NCI-H524 (cell line): ENCODE results near the gene CUL7.
"Not testable (repeated sequence)": the region's sequence is repeated elsewhere in the genome, so short reads cannot be mapped to it uniquely, and the experiment has no call there.

ENCODE experiments used
- DNase-seq, 2 experiments: peaks; one replicate each; lab custom pipeline; 2025; lab: John Stamatoyannopoulos, UW

Gene CUL7

DNA sequence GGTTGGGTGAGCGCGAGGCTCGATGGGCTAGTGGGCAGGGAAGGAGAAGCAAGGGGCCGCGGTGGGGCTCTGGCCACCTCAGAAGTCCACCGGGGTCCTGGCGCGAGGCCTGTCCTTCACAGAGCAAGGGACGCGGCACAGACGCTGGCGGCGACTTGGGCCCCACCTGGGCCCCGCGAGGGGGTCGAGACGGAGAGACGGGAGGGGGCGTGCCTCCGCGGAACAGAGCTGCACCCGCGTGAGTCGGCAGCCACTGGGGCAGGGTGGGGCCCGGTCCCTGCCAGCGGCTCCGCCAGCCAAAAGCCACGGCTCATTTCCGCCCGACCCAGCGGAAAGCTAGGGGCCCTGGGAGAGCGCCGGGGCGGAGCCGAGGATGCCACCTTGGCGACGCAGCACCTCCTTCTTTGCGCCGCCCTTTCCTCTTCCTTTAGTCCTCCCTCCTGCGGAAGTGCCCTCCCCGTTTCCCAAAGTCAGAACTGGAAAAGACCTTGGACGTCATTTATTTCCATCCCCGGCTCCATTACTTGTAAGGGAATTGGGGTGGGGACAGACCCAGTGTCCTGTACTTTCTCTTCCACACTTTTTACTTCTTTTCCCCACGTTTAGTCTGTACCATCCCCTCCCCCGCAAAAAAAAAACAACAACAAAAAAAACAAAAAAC is at the start of gene CUL7:
CUL7 (minus strand) TSS at position 307 of the 661 bp plus-strand sequence. CDS start 1,063 bp downstream, outside the sequence.
- peak; percentile 78 to 90 for DNase-seq

- no peak for DNase-seq
Observed at GRCh38 chr6:43101497-43101896, 47.8 kb upstream of the CUL7 start.

- no peak for DNase-seq
Observed at GRCh38 chr6:43097502-43097901, 43.9 kb upstream of the CUL7 start.

DNA sequence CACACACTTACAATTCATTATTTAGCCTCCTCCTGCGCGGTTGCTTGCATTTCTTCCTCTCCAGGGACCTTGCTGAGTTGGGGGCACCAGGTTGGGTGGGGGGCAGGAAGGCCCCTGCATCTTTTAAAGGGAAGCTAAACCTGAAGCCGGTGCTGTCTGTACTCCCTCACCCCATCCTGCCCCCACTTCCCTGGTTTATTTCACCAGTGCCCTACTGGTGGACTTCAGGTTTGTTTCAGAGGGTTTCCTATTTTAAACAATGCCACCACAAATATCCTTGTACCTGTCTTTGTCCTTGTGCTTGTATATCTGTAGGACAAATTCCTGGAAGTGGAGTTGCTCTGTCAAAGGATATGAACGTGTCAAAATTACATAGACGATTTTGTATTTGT is 43.4 kb upstream of the CUL7 start:
- no peak for DNase-seq

DNA sequence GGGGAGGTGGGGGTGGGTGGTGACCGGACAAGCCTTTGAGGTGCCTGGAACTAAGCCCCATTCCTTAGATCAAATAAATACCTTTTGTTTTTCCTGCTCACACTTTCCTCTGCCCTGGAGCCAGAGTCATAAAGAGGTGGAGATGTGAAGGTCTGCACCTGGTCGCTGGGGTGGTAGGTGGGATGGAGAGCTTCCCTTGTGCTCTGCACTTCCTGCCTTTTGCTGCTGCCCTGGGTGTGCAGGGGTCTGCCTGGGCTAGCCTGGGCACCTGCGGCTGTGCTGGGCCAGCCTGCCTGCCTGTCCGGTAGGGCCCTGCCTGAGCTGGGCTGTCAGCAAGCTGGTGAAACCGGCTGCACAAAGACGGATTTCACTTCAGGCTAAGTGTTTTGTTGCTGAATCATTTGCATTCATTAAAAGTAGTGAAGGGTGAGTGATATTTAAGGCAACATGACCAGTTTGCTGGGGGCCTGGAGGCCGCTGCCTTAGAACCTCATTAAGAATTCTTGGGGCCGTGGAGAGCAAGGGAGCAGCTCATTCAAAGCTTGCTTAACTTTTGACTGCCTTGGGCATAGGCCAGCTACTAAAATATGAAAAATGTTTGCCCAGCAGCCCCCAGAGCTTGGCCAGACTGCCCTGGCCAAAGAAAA is 42.9 kb upstream of the CUL7 start:
- DNase-seq = no peak

DNA sequence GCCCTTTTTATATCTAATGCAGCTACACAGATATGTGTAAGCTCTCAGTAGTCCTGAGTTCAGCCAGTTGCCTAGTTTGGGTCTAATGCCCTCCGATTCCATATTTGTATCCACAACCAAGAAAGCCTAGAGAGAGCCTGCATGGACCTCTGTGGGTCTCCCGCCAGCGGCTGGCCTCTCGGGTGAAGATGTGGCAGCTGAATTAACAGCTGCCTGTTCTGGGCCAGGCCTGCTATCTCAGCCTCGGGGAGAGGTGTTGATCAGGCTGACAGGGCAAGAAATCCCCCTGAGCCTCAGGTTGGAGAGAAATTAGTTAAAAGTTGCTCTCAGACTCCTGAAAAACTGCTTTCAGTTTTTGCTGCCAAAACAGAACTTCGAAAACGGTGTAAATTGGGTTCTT is 42.3 kb upstream of the CUL7 start:
- no peak for DNase-seq

GRCh38 chr6:43093436-43094289 is 40.0 kb upstream of the CUL7 start:
- DNase-seq = no peak

DNA sequence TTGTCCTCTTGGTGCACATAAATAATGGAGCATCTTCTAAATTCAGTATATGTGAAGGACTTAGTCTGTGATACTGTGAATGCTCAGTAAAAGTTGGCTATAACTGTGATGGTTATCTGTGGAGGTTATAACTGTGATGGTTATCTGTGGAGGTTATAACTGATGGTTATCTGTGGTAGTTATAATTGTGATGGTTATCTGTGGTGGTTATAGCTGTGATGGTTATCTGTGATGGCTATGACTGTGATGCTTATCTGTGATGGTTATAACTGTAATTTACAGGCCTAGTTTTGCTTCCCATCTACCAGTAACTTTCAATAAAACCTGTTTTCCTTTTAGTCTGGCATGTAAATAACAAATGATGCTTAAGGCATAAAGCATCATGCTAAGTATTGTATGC is 39.0 kb upstream of the CUL7 start:
- no peak for DNase-seq

GRCh38 chr6:43091436-43091991 is 37.9 kb upstream of the CUL7 start:
- DNase-seq = no peak

- no peak for DNase-seq
Observed at GRCh38 chr6:43091020-43091419, 37.4 kb upstream of the CUL7 start.

DNA sequence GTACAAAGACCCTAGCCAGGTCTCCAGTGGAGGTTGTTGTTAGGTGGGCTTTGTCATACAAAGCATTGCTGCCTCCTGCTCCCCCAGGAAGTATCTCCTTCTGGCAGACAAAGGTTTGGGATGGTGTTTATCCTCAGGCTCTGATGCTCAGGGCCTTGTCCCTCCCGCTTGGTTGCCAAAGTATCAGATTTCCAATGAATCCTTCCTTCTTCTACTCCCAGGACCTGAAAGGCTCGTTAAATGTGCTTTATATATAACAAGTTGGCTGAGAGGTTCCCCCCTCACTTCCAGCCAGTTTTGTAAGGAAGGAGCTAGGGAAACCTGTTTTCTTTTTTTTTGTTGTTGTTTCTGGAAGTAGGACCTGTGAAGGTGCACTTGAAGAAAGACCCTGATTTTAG is 36.9 kb upstream of the CUL7 start:
- DNase-seq = no peak

GRCh38 chr6:43089874-43090558 is 36.4 kb upstream of the CUL7 start:
- DNase-seq = no peak

DNA sequence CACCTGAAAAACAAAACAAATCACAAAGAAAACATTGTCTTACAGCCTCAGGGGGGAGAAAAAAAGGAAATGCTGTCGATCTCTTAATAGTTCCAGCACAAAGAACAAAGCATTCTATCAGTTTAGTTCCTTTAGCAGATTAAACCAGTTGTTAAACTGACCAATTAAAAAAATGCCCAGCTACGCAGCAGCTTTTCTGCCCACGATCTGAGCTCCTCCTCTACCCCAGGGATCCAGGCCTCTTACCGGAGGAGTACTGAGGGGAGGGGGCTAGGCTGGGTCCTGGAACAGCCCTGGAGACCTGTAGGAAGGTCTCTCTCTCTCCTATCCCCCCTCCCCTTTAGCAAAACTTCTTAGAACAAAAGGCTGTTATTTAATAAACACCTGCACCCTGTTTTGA is 35.8 kb upstream of the CUL7 start:
- no peak for DNase-seq

GRCh38 chr6:43088654-43089056 is 35.0 kb upstream of the CUL7 start:
- DNase-seq = no peak

GRCh38 chr6:43086022-43086658 is 32.5 kb upstream of the CUL7 start:
- DNase-seq = no peak

GRCh38 chr6:43082806-43083655 is 29.4 kb upstream of the CUL7 start:
- DNase-seq = no peak

- DNase-seq = not testable (repeated sequence)
Observed at GRCh38 chr6:43081922-43082321, 28.3 kb upstream of the CUL7 start.

DNA sequence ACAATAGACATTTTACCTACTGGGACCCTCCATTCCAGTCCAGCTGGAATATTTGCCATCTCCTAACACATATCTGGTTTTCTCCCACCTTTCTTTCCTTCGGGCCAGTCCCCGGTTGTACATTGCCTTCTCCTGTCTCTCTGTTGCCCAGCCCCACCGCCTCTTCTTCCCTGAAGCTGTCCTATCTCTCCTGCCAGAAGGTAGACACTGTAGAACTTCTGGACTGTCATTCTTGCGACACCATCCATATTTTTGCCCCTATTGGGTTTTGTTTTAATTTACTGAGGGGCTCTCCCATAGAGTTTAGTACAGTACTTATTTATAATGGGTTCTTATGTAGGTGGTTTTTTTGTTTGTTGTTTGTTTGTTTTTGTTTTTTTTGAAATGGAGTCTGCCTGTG is 27.4 kb upstream of the CUL7 start:
- no peak for DNase-seq

DNA sequence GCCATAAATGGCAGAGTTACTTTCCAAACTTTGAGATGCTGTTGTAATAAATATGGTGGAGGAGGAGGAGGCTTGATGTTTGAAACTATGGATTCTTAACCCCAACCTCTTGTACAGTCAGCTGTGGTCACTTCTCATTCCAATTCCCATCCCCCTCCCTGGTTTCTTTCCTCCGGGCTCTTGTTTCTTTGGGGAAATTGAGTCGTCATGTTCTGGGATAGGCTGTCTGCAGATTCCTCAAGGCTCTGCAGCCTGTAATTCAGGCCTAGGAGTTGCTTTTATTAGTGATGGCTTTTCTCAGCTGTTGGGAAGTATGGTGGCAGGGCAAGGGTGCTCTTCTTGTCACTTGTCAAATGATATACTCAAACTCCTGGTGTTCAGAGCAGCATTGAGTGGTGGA is 25.0 kb upstream of the CUL7 start:
- DNase-seq = no peak

- no peak for DNase-seq
Observed at GRCh38 chr6:43077981-43078511, 24.4 kb upstream of the CUL7 start.
